HL-60 (cell line): ENCODE data around the gene GASK1A.

Source experiments
- DNase-seq, 2 experiments: peaks; one replicate each; pipeline ENCODE4 v3.0.0-alpha.2; 2010 to 2020; ENCODE audit warnings: low read depth in 1 of 2, low spot score in 1 of 2
- H3K27ac ChIP-seq: fragments of 250-450 bp; sonication (Bioruptor Pico); replicated peaks from 2 replicates; pipeline ENCODE4 v1.5.1; 2020; ENCODE audit warnings: mild to moderate bottlenecking, moderate library complexity
- H3K27me3 ChIP-seq: fragments of 250-450 bp; sonication (Bioruptor Pico); 2 replicates; pipeline ENCODE4 v1.5.1; 2021; ENCODE audit warnings: mild to moderate bottlenecking, moderate library complexity; ENCODE audit not compliant: insufficient read depth, poor library complexity, severe bottlenecking
- H3K4me3 ChIP-seq: replicated peaks from 2 replicates; pipeline ENCODE4 v1.5.1; 2011; ENCODE audit warnings: mild to moderate bottlenecking, control low read depth, low read length; ENCODE audit not compliant: insufficient read depth
- CTCF ChIP-seq: IDR thresholded peaks from one replicate; pipeline ENCODE4 v1.5.1; 2011; ENCODE audit warnings: low read length, control low read depth, inconsistent platforms; ENCODE audit not compliant: insufficient read depth
- GABPA ChIP-seq: IDR thresholded peaks from 2 replicates; pipeline ENCODE4 v1.6.1; 2012; ENCODE audit warnings: low read depth
- POLR2AphosphoS5 ChIP-seq: IDR thresholded peaks from 2 replicates; pipeline ENCODE4 v1.6.1; 2012; ENCODE audit warnings: low read depth
- REST ChIP-seq: IDR thresholded peaks from 2 replicates; pipeline ENCODE4 v1.6.1; 2012; ENCODE audit warnings: low read depth; ENCODE audit not compliant: insufficient replicate concordance
- SPI1 ChIP-seq: IDR thresholded peaks from 2 replicates; pipeline ENCODE4 v1.6.1; 2012; ENCODE audit warnings: low read depth, mild to moderate bottlenecking, borderline replicate concordance

The GASK1A gene

GRCh38 chr3:43046583-43046982 lies 67.5 kb downstream of the GASK1A start:
- TF ChIP-seq SPI1 (no peak), REST (no peak), GABPA (no peak), CTCF (no peak), POLR2AphosphoS5 (no peak)
- no peaks in the 10 kb centered on the region for H3K27me3 ChIP-seq
- DNase-seq, result no peak
- H3K27ac ChIP-seq, result no peak overlapping the region
- H3K4me3 ChIP-seq, result no peak overlapping the region

- peak; percentile 22; the same call in 1 of the 2 replicates for TF ChIP-seq SPI1
- no peak for TF ChIP-seq GABPA
- H3K27me3 ChIP-seq, result no peaks in the 10 kb centered on the region
- H3K4me3 ChIP-seq, result no peak overlapping the region
- DNase-seq, result no peak
- no peak overlapping the region for H3K27ac ChIP-seq
These were observed 69.4 kb downstream of the GASK1A start for GRCh38 chr3:43048470-43048869.

DNA sequence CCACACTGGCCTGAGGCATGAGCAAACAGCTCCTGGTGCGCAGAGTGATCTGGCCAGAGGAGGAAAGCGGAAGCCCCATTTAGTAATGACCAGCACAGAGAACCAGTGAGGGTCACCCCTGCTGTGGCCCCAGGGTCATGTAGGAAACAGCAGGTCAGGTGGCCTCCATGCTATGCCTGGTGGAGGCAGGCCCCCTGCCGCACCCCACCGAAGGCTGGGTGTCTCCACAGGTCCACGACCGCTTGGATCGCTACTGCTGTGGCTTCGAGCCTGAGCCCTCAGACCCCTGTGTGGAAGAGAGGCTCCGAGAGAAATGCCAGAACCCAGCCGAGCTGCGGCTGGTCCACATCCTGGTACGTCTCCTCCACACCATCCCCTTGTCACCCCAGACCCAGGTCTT lies 74.2 kb downstream of the GASK1A start:
- H3K27ac ChIP-seq, result no peak overlapping the region
- no peak overlapping the region for H3K4me3 ChIP-seq
- H3K27me3 ChIP-seq, result no peaks in the 10 kb centered on the region
- no peak for TF ChIP-seq POLR2AphosphoS5
- TF ChIP-seq REST, result no peak
- TF ChIP-seq SPI1, result no peak
- no peak for TF ChIP-seq CTCF
- no peak for TF ChIP-seq GABPA
- no peak for DNase-seq

DNA sequence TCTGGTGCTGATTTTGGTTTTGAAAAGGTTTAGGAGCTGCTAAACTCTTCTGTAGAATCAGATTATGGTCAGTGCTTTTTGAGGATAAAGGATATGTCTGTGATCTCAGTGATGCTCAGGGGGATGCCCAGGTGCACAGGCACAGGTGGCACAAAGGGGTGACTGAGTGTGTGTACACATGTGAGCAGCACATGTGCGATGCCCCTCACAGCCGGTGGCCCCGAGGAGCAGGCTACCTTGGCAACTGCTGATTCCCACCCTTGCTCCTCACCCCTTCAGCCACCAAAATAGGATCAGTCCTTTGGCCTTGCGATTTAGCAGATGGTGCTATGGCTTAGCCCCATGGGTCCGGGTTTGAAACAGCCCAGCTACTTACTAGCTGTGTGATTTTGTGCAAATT lies 75.6 kb downstream of the GASK1A start:
- Histone ChIP-seq H3K27me3 (no peaks in the 10 kb centered on the region), H3K27ac (no peak overlapping the region), H3K4me3 (no peak overlapping the region)
- TF ChIP-seq SPI1, result no peak
- TF ChIP-seq POLR2AphosphoS5, result no peak
- TF ChIP-seq REST, result no peak
- no peak for TF ChIP-seq GABPA
- no peak for DNase-seq
